H1 (cell line): ENCODE measurements around the gene IWS1. TPM values are rescaled to one million over a fixed set of nuclear protein-coding genes. Genes with fewer than 3 reads are reported as not detected.

Source experiments
- CTCF ChIA-PET: fragments of 300-600 bp; sonication (Branson Sonifier 250); formaldehyde crosslinking; loops from one replicate; lab custom pipeline; 2021; ENCODE audit not compliant: partially characterized antibody; lab: Charles Lee
- POLR2A ChIA-PET: fragments of 300-600 bp; sonication (Branson Sonifier 250); formaldehyde crosslinking; loops from one replicate; lab custom pipeline; 2021; ENCODE audit warnings: inconsistent platforms; ENCODE audit not compliant: partially characterized antibody; lab: Charles Lee
- DNase-seq, 2 experiments: peaks; one replicate each; pipeline versions ENCODE4 v3.0.0 to v3.0.0-alpha.2; 2010 to 2022; ENCODE audit warnings: low spot score in 2 of 2, low read depth in 1 of 2, mixed read lengths in 1 of 2
- FAIRE-seq: peaks from 2 replicates; lab custom pipeline; 2011; peaks lifted over from hg19 to GRCh38; lab: Jason Lieb, UNC
- H2AFZ ChIP-seq: 2 replicates; pipeline ENCODE4 v1.8.1; 2012; ENCODE audit warnings: low read length, inconsistent platforms
- H2AK5ac ChIP-seq: 2 replicates; pipeline ENCODE4 v1.6.1; 2013; ENCODE audit warnings: low read depth, low read length
- H2BK120ac ChIP-seq: replicated peaks from 2 replicates; pipeline ENCODE3; 2013; ENCODE audit warnings: low read depth, low read length, inconsistent platforms
- H2BK12ac ChIP-seq: 2 replicates; pipeline ENCODE4 v1.6.1; 2013; ENCODE audit warnings: low read depth, low read length
- H2BK15ac ChIP-seq: 2 replicates; pipeline ENCODE4 v1.6.1; 2013; ENCODE audit warnings: low read length
- H2BK20ac ChIP-seq: 2 replicates; pipeline ENCODE4 v1.6.1; 2013; ENCODE audit warnings: low read length
- H2BK5ac ChIP-seq: 2 replicates; pipeline ENCODE4 v1.6.1; 2013; ENCODE audit warnings: low read depth, low read length
- H3K14ac ChIP-seq: 2 replicates; pipeline ENCODE4 v1.6.1; 2013; ENCODE audit warnings: inconsistent platforms; ENCODE audit not compliant: insufficient read length
- H3K18ac ChIP-seq: 2 replicates; pipeline ENCODE4 v1.6.1; 2013; ENCODE audit warnings: low read length; ENCODE audit errors: extremely low read depth
- H3K23ac ChIP-seq: 2 replicates; pipeline ENCODE4 v1.6.1; 2013; ENCODE audit warnings: inconsistent platforms; ENCODE audit not compliant: insufficient read length
- H3K23me2 ChIP-seq: 2 replicates; pipeline ENCODE4 v1.6.1; 2013; ENCODE audit warnings: low read depth, low read length
- H3K27ac ChIP-seq: 2 replicates; pipeline ENCODE4 v1.6.1; 2011; ENCODE audit warnings: low read depth, low read length, inconsistent platforms
- H3K27me3 ChIP-seq, 4 experiments: replicated peaks in 1 of 4; 1 replicate in 1 of 4; 2 replicates in 3 of 4; pipeline versions ENCODE4 v1.6.1 to v1.8.1; 2011 to 2013; ENCODE audit warnings: low read length in 3 of 4, mild to moderate bottlenecking in 3 of 4, inconsistent platforms in 2 of 4, mixed read lengths in 2 of 4, moderate library complexity in 1 of 4; ENCODE audit not compliant: control insufficient read depth in 3 of 4, insufficient read depth in 3 of 4; ENCODE audit errors: extremely low read depth in 1 of 4
- H3K36me3 ChIP-seq, 4 experiments: 2 replicates each; pipeline versions ENCODE4 v1.6.1 to v1.8.1; 2011 to 2013; ENCODE audit warnings: mild to moderate bottlenecking in 4 of 4, low read length in 3 of 4, moderate library complexity in 2 of 4, control low read depth in 1 of 4, inconsistent platforms in 1 of 4; ENCODE audit not compliant: insufficient read depth in 4 of 4, control insufficient read depth in 2 of 4
- H3K4ac ChIP-seq: replicated peaks from 2 replicates; pipeline ENCODE3; 2013; ENCODE audit warnings: low read length, low read depth, mixed read lengths, inconsistent platforms; ENCODE audit not compliant: insufficient read length
- H3K4me1 ChIP-seq, 4 experiments: replicated peaks in 1 of 4; 1 replicate in 1 of 4; 2 replicates in 3 of 4; pipeline versions ENCODE4 v1.6.1 to v1.8.1; 2011 to 2013; ENCODE audit warnings: low read length in 3 of 4, inconsistent platforms in 2 of 4, mixed read lengths in 1 of 4; ENCODE audit not compliant: insufficient read depth in 4 of 4, control insufficient read depth in 3 of 4
- H3K4me2 ChIP-seq, 2 experiments: 2 replicates each; pipeline versions ENCODE4 v1.6.1 to v1.8.1; 2011 to 2013; ENCODE audit warnings: low read depth in 2 of 2, low read length in 2 of 2, control low read depth in 1 of 2, inconsistent platforms in 1 of 2, mild to moderate bottlenecking in 1 of 2; ENCODE audit not compliant: insufficient read depth in 1 of 2
- H3K4me3 ChIP-seq, 4 experiments: fragments of 200-600, 300-600 bp in 1 of 4; sonication (generic), shearing (Covaris generic), sonication (Bioruptor Twin) in 1 of 4; 2 replicates each; pipeline versions ENCODE4 v1.5.1 to v1.8.1; 2011 to 2016; ENCODE audit warnings: low read length in 4 of 4, low read depth in 3 of 4, control low read depth in 2 of 4, inconsistent platforms in 2 of 4, mild to moderate bottlenecking in 2 of 4, mixed read lengths in 1 of 4, moderate library complexity in 1 of 4; ENCODE audit not compliant: insufficient read depth in 2 of 4; ENCODE audit errors: extremely low read depth in 1 of 4
- H3K56ac ChIP-seq: replicated peaks from 2 replicates; pipeline ENCODE3; 2013; ENCODE audit warnings: low read depth, mild to moderate bottlenecking, mixed read lengths, low read length, inconsistent platforms; ENCODE audit not compliant: insufficient read length
- H3K79me1 ChIP-seq: 2 replicates; pipeline ENCODE4 v1.6.1; 2013; ENCODE audit warnings: low read depth, low read length, control low read depth
- H3K79me2 ChIP-seq, 2 experiments: 2 replicates each; pipeline versions ENCODE4 v1.6.1 to v1.8.1; 2012 to 2013; ENCODE audit warnings: low read length in 2 of 2, mild to moderate bottlenecking in 2 of 2, inconsistent platforms in 1 of 2; ENCODE audit not compliant: insufficient read depth in 2 of 2, control insufficient read depth in 1 of 2
- H3K9ac ChIP-seq, 4 experiments: replicated peaks in 1 of 4; 1 replicate in 1 of 4; 2 replicates in 3 of 4; pipeline versions ENCODE4 v1.6.1 to v1.8.1; 2011 to 2013; ENCODE audit warnings: low read depth in 3 of 4, low read length in 3 of 4, control low read depth in 2 of 4, mild to moderate bottlenecking in 2 of 4, moderate library complexity in 2 of 4, inconsistent platforms in 1 of 4; ENCODE audit errors: extremely low read depth in 1 of 4
- H3K9me3 ChIP-seq, 2 experiments: 2 replicates each; pipeline versions ENCODE4 v1.6.1 to v1.8.1; 2012 to 2013; ENCODE audit warnings: mild to moderate bottlenecking in 2 of 2, moderate library complexity in 2 of 2, control low read depth in 1 of 2, inconsistent platforms in 1 of 2, low read depth in 1 of 2, low read length in 1 of 2, mixed read lengths in 1 of 2; ENCODE audit not compliant: insufficient read depth in 2 of 2
- H4K20me1 ChIP-seq, 2 experiments: replicated peaks in 1 of 2; 2 replicates each; pipeline versions ENCODE3 to v1.8.1; 2011 to 2013; ENCODE audit warnings: inconsistent platforms in 2 of 2, low read length in 2 of 2, mild to moderate bottlenecking in 1 of 2; ENCODE audit not compliant: insufficient read depth in 2 of 2, control insufficient read depth in 1 of 2
- H4K5ac ChIP-seq: 2 replicates; pipeline ENCODE4 v1.6.1; 2013; ENCODE audit warnings: low read length, low read depth, mixed read lengths, inconsistent platforms; ENCODE audit not compliant: insufficient read length
- H4K8ac ChIP-seq: 2 replicates; pipeline ENCODE4 v1.8.0; 2013; ENCODE audit warnings: mild to moderate bottlenecking, moderate library complexity, low read length, inconsistent platforms; ENCODE audit not compliant: insufficient read depth; ENCODE audit errors: extremely low read depth
- H4K91ac ChIP-seq: replicated peaks from 2 replicates; pipeline ENCODE3; 2013; ENCODE audit warnings: low read length, mixed read lengths, inconsistent platforms; ENCODE audit not compliant: insufficient read length
- HDAC2 ChIP-seq, 2 experiments: fragments of 300-600 bp in 1 of 2; sonication (generic) in 1 of 2; IDR thresholded peaks; 2 replicates each; pipeline ENCODE4 v1.6.1; 2011 to 2012; ENCODE audit warnings: low read depth in 2 of 2, low read length in 2 of 2, mild to moderate bottlenecking in 2 of 2, moderate library complexity in 2 of 2, borderline replicate concordance in 1 of 2, inconsistent platforms in 1 of 2
- JUND ChIP-seq: IDR thresholded peaks from 2 replicates; pipeline ENCODE4 v1.6.1; 2011; ENCODE audit warnings: mild to moderate bottlenecking, improper control_type of control experiment, low read length
- SP2 ChIP-seq: IDR thresholded peaks from 2 replicates; pipeline ENCODE4 v1.6.1; 2012; ENCODE audit warnings: mild to moderate bottlenecking, low read length, inconsistent platforms
- TCF12 ChIP-seq: IDR thresholded peaks from 2 replicates; pipeline ENCODE4 v1.6.1; 2011; ENCODE audit warnings: low read depth, mild to moderate bottlenecking, low read length
- WGBS, 2 experiments: shearing (Covaris generic) in 1 of 2; methylation state at CpG; one replicate each; pipeline versions ENCODE4 v1.1.6 to v1.1.7; 2013 to 2015; ENCODE audit warnings: low lambda C conversion rate in 2 of 2, mixed read lengths in 2 of 2, inconsistent platforms in 1 of 2, low coverage in 1 of 2, missing lambda C conversion rate in 1 of 2; ENCODE audit not compliant: insufficient replicate concordance in 2 of 2, insufficient coverage in 1 of 2, insufficient read length in 1 of 2; ENCODE audit errors: extremely low coverage in 1 of 2, missing lambda C conversion rate in 1 of 2; 5-methylcytosine and 5-hydroxymethylcytosine counted together
- polyA plus RNA-seq, 7 experiments: library from polyadenylated mRNA; depleted of rRNA in 3 of 7; stranded (reverse) in 5 of 7; unstranded in 2 of 7; fragments of >200 nt in 5 of 7; fragments of 200-250 nt in 2 of 7; gene quantifications; 1 replicate in 5 of 7; 2 replicates in 1 of 7; 4 replicates in 1 of 7; pipeline versions ENCODE4 v1.2.1 to v1.2.3, GENCODE V29; 2011 to 2013; ENCODE audit warnings: missing spikeins in 2 of 7, mixed read lengths in 2 of 7
- total RNA-seq: library from RNA; stranded (reverse); fragmentation: NEBNext Ultra II Directional; extraction: Animal tissue kit (Norgen Biotek cat#: 25700); gene quantifications from 2 replicates; pipeline ENCODE4 v1.2.1, GENCODE V29; 2021

The IWS1 gene
- total and polyA plus RNA-seq, 2 of the 8 experiments (the other 6 are each of a cell fraction or from before 2014, with no cell fraction given): 18.4 to 64.8 TPM

GRCh38 chr2:127537644-127538043 lies 11.4 kb upstream of the IWS1 start:
- Histone ChIP-seq H2BK15ac (no peak overlapping the region), H2AFZ (no peak overlapping the region), H3K9ac (no peak overlapping the region), H2BK120ac (no peak overlapping the region), H3K79me2 (no peaks in the 10 kb centered on the region), H3K79me1 (no peaks in the 10 kb centered on the region), H3K4me1 (no peaks in the 10 kb centered on the region), H3K14ac (no peak overlapping the region), H3K23me2 (no peaks in the 10 kb centered on the region), H2BK20ac (no peak overlapping the region), H4K91ac (no peak overlapping the region), H2BK12ac (no peak overlapping the region), H3K36me3 (no peaks in the 10 kb centered on the region), H3K4me3 (no peak overlapping the region), H4K5ac (no peak overlapping the region), H3K27ac (no peak overlapping the region), H2AK5ac (no peak overlapping the region), H3K18ac (no peak overlapping the region), H2BK5ac (no peak overlapping the region), H4K8ac (peak overlapping the region; percentile 22; the same call in 1 of the 2 replicates), H3K4ac (no peak overlapping the region), H3K23ac (no peak overlapping the region), H3K9me3 (no peaks in the 10 kb centered on the region), H3K4me2 (no peak overlapping the region), H3K56ac (no peak overlapping the region), H3K27me3 (no peaks in the 10 kb centered on the region; a peak in 2 of 7 replicates), H4K20me1 (no peaks in the 10 kb centered on the region)
- POLR2A ChIA-PET: interaction anchor here (2.2 kb wide), 1 partner anchor 11 kb away, joined by 7 read pairs; the partner anchor contains the start of gene IWS1
- CTCF ChIA-PET: interaction anchor here (1.2 to 2.3 kb wide), 4 partner anchors 9 to 102 kb away, joined by 3 to 7 read pairs (median 5); no protein-coding TSS in a partner anchor
- 86% methylated on average over 5 of the region's 5 CpGs; no CpG with 5 or more reads in 1 of the 2 experiments for WGBS, 2 experiments
- DNase-seq (no peak), FAIRE-seq (no peak)
- TF ChIP-seq JUND (no peak), TCF12 (no peak), HDAC2 (IDR thresholded peaks at IDR 0.05; ENCODE audit: borderline replicate concordance in 1 of 2, low read depth in 2 of 2, low read length in 2 of 2) (no peak), SP2 (no peak)
